Adrenal gland (tissue), 5 donors: Measurements from ENCODE around the gene CNDP1.

ENCODE experiments used
- CTCF ChIP-seq, 6 experiments: fragments of 450-650 bp in 4 of 6; fragments of 200-600 bp in 2 of 6; sonication (generic) in 1 of 6; IDR thresholded peaks; 1 replicate in 5 of 6; 2 replicates in 1 of 6; pipeline versions ENCODE4 v1.5.1 to v1.8.0; 2016 to 2021; ENCODE audit warnings: antibody characterized with exemption in 6 of 6, mild to moderate bottlenecking in 2 of 6, moderate library complexity in 1 of 6
- POLR2A ChIP-seq, 2 donors: fragments of 450-650 bp; IDR thresholded peaks; one replicate each; pipeline ENCODE4 v1.6.1; 2017; ENCODE audit warnings: antibody characterized with exemption in 2 of 2, mild to moderate bottlenecking in 2 of 2, moderate library complexity in 1 of 2
- donor health status: DM: no; HTN: no; CAD: no.

- no peak for TF ChIP-seq CTCF (IDR thresholded peaks at IDR 0.05)
- TF ChIP-seq POLR2A (IDR thresholded peaks at IDR 0.05) = no peak
Measured at GRCh38 chr18:74550886-74551285, 16.6 kb downstream of the CNDP1 start.
